Colonic mucosa (tissue), 4 donors: ENCODE measurements around the gene PPARGC1A. TPM values are rescaled to one million over a fixed set of nuclear protein-coding genes. Genes with fewer than 3 reads are reported as not detected.

Experiments used
- DNase-seq: peaks from one replicate; pipeline ENCODE4 v3.0.0-alpha.2; 2020
- H3K27ac ChIP-seq: fragments of 200-600 bp; one replicate; pipeline ENCODE4 v1.8.0; 2021
- H3K27me3 ChIP-seq: fragments of 200-600 bp; one replicate; pipeline ENCODE4 v1.8.0; 2021
- H3K36me3 ChIP-seq: fragments of 200-600 bp; one replicate; pipeline ENCODE4 v1.8.0; 2021
- H3K4me1 ChIP-seq: fragments of 200-600 bp; one replicate; pipeline ENCODE4 v1.8.0; 2021; ENCODE audit warnings: mild to moderate bottlenecking
- H3K4me3 ChIP-seq: fragments of 200-600 bp; one replicate; pipeline ENCODE4 v1.8.0; 2021
- H3K9ac ChIP-seq, 2 donors: one replicate each; pipeline ENCODE4 v1.7.0; 2013; ENCODE audit warnings: control low read depth in 2 of 2, low read depth in 2 of 2, low read length in 2 of 2
- H3K9me3 ChIP-seq: fragments of 200-600 bp; one replicate; pipeline ENCODE4 v1.8.0; 2021
- intact Hi-C: fragments of 100-400 bp; cut with DNase I; formaldehyde crosslinking; loops from one replicate; pipeline ENCODE4 v1.14.1; 2022
- total RNA-seq, 2 donors: library from RNA; stranded (reverse); fragmentation: NEBNext Ultra II Directional in 1 of 2; extraction: Animal tissue kit (Norgen Biotek cat#: 25700) in 1 of 2; gene quantifications; one replicate each; pipeline ENCODE4 v1.2.1, GENCODE V29; 2021
- TF ChIP-seq, protein P1 (sequence below): fragments of 200-600 bp; IDR thresholded peaks from one replicate; pipeline ENCODE4 v1.8.0; 2022; ENCODE audit warnings: antibody characterized with exemption, mild to moderate bottlenecking
- donor health status: healthy.
- donor health status: DM: no; HTN: no; CAD: no.
- donor health status: DM: no; HTN: no; CAD: no.

PPARGC1A gene
- 10 to 100 TPM; 44.4 to 48.4 TPM for total RNA-seq

DNA sequence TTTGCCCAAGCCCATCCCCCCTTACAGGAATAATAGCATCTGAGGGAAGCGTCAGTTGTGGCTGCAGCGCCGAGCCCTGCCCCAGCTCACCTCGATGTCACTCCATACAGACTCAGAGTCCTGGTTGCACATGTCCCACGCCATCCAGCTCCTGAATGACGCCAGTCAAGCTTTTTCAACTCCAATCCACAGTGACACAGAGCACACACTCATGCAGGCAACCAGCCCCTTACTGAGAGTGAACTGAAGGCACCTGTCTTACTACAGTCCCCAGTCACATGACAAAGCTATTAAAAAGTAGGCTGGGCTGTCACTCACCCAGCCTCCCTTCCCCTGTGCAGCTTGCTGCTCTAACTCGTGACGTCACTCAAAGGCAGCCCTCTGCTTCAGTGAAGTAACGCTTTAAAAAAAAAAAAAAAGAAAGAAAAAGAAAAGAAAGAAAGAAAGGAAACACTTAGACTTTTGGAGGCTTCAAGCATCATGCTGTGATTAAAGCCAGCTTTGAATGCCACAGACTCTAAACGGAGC lies at the start of gene PPARGC1A:
Gene PPARGC1A (minus strand): TSS at position 234 of the 528 bp plus-strand sequence. CDS start 90 bp downstream, at position 144.
- Histone ChIP-seq H3K9ac (peak within 1 kb of the TSS; percentile 62 to 95), H3K27me3 (no peaks in the 10 kb centered on the region), H3K36me3 (no peaks in the 10 kb centered on the region), H3K4me1 (no peaks in the 10 kb centered on the region), H3K4me3 (peak within 1 kb of the TSS; percentile 49), H3K27ac (peak within 1 kb of the TSS; percentile 69), H3K9me3 (no peaks in the 10 kb centered on the region)
- intact Hi-C loops, result no loop called here
- TF ChIP-seq, protein P1, sequence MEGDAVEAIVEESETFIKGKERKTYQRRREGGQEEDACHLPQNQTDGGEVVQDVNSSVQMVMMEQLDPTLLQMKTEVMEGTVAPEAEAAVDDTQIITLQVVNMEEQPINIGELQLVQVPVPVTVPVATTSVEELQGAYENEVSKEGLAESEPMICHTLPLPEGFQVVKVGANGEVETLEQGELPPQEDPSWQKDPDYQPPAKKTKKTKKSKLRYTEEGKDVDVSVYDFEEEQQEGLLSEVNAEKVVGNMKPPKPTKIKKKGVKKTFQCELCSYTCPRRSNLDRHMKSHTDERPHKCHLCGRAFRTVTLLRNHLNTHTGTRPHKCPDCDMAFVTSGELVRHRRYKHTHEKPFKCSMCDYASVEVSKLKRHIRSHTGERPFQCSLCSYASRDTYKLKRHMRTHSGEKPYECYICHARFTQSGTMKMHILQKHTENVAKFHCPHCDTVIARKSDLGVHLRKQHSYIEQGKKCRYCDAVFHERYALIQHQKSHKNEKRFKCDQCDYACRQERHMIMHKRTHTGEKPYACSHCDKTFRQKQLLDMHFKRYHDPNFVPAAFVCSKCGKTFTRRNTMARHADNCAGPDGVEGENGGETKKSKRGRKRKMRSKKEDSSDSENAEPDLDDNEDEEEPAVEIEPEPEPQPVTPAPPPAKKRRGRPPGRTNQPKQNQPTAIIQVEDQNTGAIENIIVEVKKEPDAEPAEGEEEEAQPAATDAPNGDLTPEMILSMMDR, result no peak
- peak; percentile 87 for DNase-seq

DNA sequence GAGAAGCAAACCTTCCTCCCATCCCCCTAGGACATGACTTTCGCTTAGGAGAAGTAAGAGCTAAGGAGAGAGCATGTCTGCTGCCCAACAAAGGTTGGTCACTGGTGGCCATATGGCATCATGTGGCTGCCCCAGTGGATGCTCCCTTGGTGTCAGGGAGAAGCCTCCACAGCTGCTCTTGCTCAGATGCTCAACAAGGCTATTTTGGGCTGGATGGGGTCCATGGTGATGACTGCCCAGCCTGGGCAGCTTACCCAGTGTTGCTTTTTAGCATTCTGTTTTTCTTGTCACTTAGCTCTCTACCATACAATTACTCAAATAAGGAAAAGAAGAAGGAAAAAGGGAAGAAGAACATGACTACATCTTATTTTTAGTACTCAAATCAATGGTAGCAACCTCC lies 48.9 kb upstream of the PPARGC1A start:
- no peaks in the 10 kb centered on the region for H3K27me3 ChIP-seq
- intact Hi-C loops, result no loop called here
- no peaks in the 10 kb centered on the region for H3K4me1 ChIP-seq
- H3K9me3 ChIP-seq, result no peaks in the 10 kb centered on the region
- TF ChIP-seq, protein P1, result no peak
- no peak overlapping the region for H3K9ac ChIP-seq
- H3K36me3 ChIP-seq, result no peaks in the 10 kb centered on the region
- H3K27ac ChIP-seq, result no peak overlapping the region
- DNase-seq, result no peak
- H3K4me3 ChIP-seq, result no peak overlapping the region

DNA sequence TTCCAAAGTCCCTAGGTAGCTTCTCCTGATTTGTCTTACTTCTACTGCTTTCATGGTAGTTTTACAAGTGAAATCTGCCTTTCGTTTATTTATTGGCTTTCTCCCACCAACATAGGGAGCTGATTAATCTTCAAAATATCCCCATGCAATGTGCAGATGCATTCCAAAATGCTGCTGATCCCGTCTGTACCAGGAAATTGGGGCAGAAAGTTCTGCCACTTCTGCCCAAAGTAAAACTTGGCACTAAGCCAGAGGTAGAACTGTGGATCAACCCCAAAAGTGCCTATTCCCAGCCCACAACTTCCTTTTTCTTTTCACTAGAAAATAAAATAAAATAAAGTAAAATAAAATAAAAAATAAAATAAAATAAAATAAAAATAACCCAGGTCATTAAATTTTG lies 47.3 kb upstream of the PPARGC1A start:
- Histone ChIP-seq H3K9me3 (no peaks in the 10 kb centered on the region), H3K27me3 (no peaks in the 10 kb centered on the region), H3K36me3 (no peaks in the 10 kb centered on the region), H3K27ac (no peak overlapping the region), H3K4me3 (no peak overlapping the region), H3K4me1 (no peaks in the 10 kb centered on the region), H3K9ac (no peak overlapping the region)
- no peak for DNase-seq
- intact Hi-C loops, result no loop called here
- TF ChIP-seq, protein P1, result no peak

DNA sequence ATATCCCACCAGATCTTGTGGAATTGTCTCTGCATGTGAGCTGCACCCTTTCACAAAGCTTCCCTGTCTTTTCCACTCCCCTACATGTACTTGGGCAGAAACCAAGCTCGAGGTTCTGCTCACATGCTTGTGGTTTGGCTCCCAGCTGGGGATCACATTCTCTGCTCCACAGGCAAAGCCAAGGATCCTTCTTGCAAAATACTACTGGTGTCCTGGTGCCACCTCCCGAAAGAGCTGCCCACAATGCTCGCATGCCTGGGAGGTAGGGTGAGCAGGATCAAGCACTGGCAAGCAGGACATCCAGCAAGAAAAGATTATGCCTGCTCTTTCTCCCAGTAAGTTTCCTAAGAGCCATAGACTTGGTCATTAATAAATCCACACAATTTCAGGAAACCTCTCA lies 45.1 kb upstream of the PPARGC1A start:
- Histone ChIP-seq H3K9ac (no peak overlapping the region), H3K27me3 (no peaks in the 10 kb centered on the region), H3K36me3 (no peaks in the 10 kb centered on the region), H3K27ac (no peak overlapping the region), H3K9me3 (no peaks in the 10 kb centered on the region), H3K4me3 (no peak overlapping the region), H3K4me1 (no peaks in the 10 kb centered on the region)
- TF ChIP-seq, protein P1, result no peak
- DNase-seq, result peak; percentile 32
- intact Hi-C loops, result no loop called here

DNA sequence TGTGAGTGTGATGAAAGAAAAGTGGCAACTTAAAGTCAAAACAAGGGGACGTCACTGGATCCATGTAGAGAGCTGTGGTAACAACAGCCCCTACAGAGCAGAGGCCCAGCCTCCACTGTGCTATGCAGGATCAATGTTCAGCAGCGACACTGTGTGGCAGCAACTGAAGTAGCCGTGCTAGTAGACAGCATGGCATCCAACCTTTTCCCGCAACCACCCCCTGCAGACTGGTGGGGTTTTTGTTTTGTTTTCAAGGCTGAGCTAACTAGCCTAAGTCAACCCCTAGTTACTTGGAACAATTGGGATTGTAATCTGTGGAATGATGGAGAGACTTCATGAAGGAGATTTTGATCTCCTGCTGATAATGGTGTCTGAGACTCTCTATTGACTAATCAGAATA lies 44.4 kb upstream of the PPARGC1A start:
- no peak overlapping the region for H3K4me3 ChIP-seq
- DNase-seq, result no peak
- H3K27ac ChIP-seq, result no peak overlapping the region
- no peaks in the 10 kb centered on the region for H3K9me3 ChIP-seq
- no peaks in the 10 kb centered on the region for H3K36me3 ChIP-seq
- intact Hi-C loops, result no loop called here
- H3K9ac ChIP-seq, result no peak overlapping the region
- no peaks in the 10 kb centered on the region for H3K4me1 ChIP-seq
- H3K27me3 ChIP-seq, result no peaks in the 10 kb centered on the region
- TF ChIP-seq, protein P1, result no peak
